Stimulated activated CD4-positive, alpha-beta T cell treated with anti-CD3 and anti-CD28 coated beads, TNF-alpha, amount 100 ng/mL, for 48 hours (primary cell): ENCODE results near the gene TEP1.
A peak's percentile ranks its signal among the peaks of the same experiment; 100 is the strongest.
"Not testable (repeated sequence)": the region's sequence is repeated elsewhere in the genome, so short reads cannot be mapped to it uniquely, and the experiment has no call there.

Source experiments
- DNase-seq, 3 donors: peaks; one replicate each; pipeline ENCODE4 v3.0.0-alpha.2; 2020; ENCODE audit warnings: low read depth in 3 of 3

TEP1 gene

DNA sequence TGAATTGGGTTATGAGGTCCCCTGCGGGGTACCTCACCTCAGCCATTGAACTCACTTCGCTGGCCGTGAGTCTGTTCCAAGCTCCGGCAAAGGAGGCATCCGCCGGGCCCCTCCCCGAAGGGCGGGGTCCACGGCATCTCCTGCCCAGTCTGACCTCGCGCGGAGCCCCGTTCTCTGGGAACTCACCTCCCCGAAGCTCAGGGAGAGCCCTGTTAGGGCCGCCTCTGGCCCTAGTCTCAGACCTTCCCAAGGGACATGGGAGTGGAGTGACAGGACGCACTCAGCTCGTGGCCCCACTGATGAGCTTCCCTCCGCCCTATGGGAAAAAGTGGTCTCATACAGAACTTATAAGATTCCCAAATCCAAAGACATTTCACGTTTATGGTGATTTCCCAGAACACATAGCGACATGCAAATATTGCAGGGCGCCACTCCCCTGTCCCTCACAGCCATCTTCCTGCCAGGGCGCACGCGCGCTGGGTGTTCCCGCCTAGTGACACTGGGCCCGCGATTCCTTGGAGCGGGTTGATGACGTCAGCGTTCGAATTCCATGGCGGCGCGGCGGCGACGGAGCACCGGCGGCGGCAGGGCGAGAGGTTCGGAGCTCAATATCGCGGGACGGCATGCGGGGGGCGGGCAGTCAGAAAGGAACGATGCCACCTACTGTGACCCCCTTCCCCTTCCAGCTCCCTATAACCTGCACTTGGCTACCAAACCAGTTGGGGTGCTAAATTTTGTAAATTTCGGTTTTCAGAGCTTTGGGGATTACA is 70.0 kb downstream of the TEP1 start, which contains the start of gene PARP2:
Gene PARP2, plus strand, starts transcription at position 544 of the 770 bp plus-strand sequence. Its CDS starts 7 bp downstream, at position 551.
- DNase-seq: peak; percentile 90 to 98 (median 93)

DNA sequence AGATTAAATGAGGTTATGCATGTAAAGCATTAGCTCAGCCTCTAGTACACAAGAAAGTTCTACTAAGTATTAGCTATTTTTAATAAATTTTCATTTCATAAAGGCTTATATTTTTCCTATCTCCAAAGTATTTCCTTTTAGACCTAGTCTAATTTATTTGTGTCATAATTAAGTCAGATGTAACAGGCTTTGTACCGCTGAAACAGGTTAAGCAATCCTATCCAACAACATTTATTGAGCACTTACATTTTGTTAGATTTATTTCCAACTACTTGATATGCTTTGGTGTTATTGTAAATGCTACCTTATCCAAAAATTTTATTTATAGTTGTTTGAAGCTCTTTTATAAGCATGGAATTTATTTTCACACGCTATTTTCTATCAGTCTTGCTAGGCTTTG is 71.7 kb downstream of the TEP1 start:
- DNase-seq: no peak

DNA sequence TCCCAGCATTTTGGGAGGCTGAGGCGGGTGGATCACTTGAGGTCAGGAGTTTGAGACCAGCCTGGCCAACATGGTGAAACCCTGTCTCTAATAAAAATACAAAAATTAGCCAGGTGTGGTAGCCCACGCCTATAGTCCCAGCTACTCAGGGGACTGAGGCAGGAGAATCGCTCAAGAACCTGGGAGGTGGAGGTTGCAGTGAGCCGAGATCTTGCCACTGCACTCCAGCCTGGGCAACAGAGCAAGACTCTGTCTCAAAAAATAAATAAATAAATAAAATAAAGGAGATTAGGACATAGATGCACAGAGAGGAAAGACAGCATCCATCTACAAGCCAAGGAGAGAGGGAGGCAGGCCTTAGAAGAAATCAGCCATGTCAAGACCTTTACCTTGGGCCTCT is 72.3 kb downstream of the TEP1 start:
- DNase-seq: not testable (repeated sequence)

DNA sequence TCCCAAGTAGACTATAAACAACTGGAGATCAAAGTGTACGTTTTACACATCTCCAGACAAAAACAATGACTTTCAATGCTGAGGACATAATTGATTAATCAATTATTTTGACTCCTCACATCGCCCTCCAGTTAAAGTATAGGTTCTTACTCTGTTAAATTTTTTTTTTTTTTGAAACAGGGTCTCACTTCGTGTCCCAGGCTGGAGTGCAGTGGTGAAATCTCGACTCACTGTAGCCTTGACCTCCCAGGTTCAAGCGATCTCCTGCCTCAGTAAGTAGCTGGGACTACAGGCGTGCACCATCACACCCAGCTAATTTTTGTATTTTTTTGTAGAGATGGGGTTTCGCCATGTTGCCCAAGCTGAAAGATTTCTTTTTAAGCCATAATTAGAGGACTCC is 79.3 kb downstream of the TEP1 start:
- DNase-seq: no peak

DNA sequence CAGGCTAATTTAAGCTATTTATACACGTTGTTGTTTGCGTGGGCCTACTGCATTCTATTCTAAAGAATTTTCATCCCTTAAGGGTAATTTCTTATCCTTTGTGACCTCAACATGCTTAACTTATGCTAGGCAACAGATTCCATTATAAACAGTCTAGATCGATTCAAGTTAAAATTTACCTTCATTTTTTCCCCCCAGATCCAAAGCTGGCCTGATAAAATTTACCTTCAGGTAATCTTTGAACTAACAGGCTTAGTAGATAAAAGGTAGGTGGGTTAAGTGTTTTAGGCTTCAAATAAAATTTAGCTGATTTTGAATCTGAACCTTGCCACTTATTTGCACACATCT is 79.8 kb downstream of the TEP1 start:
- no peak for DNase-seq

DNA sequence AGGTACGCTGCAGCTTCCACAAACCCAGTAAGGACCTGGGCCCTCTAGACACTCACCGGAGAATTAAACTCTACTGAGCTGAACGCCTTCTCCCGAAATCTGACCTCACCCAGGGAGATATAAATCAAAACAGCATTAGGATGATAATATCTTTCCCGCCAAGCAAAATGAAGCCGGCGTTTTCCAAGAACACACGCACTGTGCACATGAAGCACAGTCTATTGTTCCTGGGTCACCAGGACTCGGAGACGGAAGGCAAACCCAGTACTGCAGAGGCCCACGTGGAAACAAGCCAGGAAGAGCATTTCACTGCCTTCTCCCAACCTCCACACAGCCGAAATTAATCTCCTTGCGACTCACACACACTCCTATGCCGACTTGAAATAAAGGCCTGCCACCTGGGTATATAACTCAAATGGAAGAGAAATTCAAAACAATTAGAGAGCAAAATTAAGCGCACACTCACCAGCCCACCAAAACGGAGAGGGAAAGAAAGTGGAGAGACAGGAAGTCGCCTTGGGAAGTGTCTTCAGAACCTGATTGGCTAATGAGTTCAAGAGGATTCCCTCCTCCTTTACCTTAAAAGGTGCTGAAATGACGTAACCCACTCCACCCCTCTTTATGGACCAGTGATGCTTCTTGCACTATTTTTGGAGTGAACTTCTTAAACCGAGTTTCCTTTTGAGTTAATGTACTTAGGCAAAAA is 80.4 kb downstream of the TEP1 start, which contains the start of gene CCNB1IP1:
Gene CCNB1IP1, minus strand, starts transcription at position 492 of the 706 bp plus-strand sequence. CDS start 16,756 bp downstream, outside the sequence.
- DNase-seq: peak in 2 of 3 donors; percentile 10 to 22

DNA sequence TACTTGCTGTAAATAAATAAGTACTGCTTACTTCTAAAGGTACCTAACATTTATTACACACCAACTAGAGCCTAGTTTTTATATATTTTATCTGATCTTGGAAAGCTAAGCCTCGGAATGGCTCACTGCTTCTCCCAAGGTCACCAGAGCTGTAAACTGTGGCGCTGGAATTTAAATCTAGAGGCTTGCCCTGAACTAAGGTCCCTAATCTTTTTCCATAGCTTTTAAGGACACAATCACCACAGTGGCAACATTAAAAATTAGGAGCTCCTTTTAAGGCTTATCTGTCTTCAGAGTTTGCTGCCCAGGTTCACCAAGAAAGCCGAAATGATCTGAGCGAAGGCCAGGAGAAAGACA is 80.9 kb downstream of the TEP1 start:
- DNase-seq: no peak

DNA sequence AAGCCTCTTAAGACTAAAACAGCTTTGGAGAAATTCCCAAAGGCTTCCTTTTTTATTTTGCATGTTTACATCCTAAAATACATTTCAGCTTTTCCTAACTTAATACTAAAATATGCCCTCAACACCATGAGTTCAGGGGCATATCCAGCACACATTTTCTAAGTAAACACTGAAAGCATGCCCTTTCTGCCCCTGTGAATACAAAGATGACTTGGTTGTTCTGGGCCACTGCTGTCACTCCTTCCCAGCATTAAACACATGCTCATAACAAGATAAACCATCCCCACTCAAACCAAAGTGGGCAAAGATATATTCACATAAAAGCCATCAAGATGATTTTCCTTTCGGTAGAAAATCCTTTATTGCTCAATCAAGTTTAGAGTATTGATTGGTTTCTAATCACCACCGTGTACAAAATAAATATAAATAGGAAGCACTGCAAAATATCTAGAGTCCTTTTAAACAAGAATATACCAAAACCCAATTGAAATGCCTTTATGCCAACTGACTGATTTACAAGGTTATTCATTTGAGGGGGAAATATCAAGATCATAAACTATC is 82.2 kb downstream of the TEP1 start:
- no peak for DNase-seq

DNA sequence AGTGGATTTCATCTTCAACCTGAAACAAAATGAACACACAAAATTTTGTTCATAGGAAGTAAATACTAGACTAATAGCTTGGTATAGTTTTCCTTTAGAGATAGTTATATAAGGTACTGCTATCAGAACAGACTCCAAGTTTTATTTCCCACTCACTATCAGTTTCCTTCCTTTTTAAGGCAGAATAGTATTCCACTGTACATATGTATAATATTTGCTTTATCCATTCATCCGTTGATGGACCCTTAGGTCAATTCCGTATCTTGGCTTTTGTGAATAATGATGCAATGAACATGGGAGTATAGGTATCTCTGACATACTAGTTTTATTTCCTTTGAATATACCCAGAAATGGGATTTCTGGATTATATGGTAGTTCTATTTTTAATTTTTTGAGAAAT is 83.9 kb downstream of the TEP1 start:
- DNase-seq: no peak

DNA sequence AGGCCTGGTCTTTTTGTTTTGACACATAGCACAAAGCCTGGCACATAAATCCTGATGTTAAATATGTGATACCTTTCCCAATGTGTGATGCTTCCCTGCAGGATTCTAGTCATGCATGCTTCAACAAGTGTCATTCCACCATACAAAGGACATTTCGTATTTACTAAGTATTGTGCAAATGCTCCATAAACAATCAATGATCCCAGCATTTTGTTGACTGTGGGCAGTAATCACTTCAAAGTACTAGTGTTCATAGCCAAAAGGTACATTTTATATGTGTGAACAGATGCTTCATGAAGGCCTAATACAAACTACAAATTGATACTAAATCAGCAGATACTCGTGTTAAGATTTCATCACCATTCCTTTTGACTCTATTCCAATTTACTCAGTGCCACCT is 84.6 kb downstream of the TEP1 start:
- no peak for DNase-seq

DNA sequence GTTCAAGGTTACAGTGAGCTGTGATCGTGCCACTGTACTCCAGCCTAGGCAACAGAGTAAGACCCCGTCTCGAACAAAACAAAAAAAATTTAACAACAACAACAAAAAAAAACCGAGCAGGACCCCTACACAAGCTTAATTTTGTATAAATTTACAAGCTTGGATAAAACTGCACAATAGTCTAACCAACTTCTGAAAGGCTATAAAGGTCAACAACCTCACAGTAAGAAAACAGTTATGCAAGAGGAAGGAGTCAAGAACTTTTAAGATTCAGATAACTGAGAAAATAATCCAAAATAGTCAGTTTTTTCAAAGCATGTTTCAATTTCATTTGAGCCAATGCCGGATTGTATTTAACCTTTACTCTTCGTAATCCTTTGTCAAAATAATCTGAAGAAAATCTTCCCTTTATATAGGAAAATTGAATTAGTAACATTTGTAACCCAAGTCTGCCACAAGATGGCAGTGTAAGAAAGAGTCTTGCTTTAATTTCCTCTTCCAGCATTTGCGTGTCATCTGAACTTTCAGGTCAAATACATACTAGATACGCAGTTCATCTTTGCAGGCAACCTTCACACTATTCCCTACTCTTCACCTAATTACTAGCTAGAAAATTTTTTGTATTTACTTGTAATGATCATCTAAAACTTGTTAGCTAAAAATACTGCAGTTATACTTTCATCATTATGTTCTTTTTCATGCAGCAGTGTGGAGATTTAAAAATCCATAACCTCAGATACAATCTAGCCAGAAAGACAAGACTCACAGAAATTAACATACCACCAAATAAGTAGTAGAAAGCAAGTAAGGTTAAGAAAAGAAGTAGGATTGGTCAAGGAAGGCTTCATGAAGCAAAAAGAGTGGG is 86.1 kb downstream of the TEP1 start:
- no peak for DNase-seq

DNA sequence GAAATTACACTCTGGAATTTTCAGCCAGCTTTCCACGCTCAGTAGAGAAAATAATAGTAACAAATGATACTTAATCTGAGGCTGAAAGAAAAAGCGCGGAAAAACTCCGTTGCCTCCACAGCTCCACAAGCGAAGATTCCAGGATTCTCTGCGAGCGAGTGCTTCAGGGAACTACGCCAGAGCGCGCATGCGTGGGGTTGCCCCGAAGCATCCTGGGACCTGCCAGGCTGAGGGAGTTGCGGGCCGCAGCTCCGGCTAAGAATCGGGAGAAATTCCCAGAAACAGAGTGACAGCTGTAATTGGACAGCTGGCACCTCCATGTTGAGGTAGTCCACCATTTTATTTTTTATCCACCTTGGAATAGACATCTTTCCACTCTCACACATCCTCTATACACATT is 95.6 kb downstream of the TEP1 start:
- DNase-seq: no peak
